Subcutaneous abdominal adipose tissue (tissue), 5 donors: ENCODE results near the gene STAU1.
"Not testable (repeated sequence)": the region's sequence is repeated elsewhere in the genome, so short reads cannot be mapped to it uniquely, and the experiment has no call there.

Source experiments
- H3K27ac ChIP-seq: one replicate; pipeline ENCODE4 v1.7.0; 2013; ENCODE audit warnings: low read depth, mild to moderate bottlenecking, inconsistent platforms, low read length, moderate library complexity
- H3K27me3 ChIP-seq, 5 donors: one replicate each; pipeline ENCODE4 v1.7.0; 2013; ENCODE audit warnings: low read length in 5 of 5, inconsistent platforms in 1 of 5; ENCODE audit not compliant: control insufficient read depth in 5 of 5, insufficient read depth in 4 of 5
- H3K36me3 ChIP-seq, 5 donors: one replicate each; pipeline ENCODE4 v1.7.0; 2013; ENCODE audit warnings: low read length in 5 of 5; ENCODE audit not compliant: control insufficient read depth in 5 of 5, insufficient read depth in 5 of 5
- H3K4me1 ChIP-seq, 5 donors: one replicate each; pipeline ENCODE4 v1.7.0; 2013; ENCODE audit warnings: low read length in 5 of 5, mild to moderate bottlenecking in 3 of 5, moderate library complexity in 1 of 5; ENCODE audit not compliant: control insufficient read depth in 5 of 5, insufficient read depth in 5 of 5
- H3K4me3 ChIP-seq, 5 donors: one replicate each; pipeline ENCODE4 v1.7.0; 2013; ENCODE audit warnings: low read length in 5 of 5, low read depth in 1 of 5
- H3K9ac ChIP-seq, 5 donors: one replicate each; pipeline ENCODE4 v1.7.0; 2013; ENCODE audit warnings: low read length in 5 of 5, mild to moderate bottlenecking in 4 of 5, moderate library complexity in 3 of 5
- H3K9me3 ChIP-seq, 5 donors: one replicate each; pipeline ENCODE4 v1.7.0; 2013; ENCODE audit warnings: low read length in 5 of 5; ENCODE audit not compliant: control insufficient read depth in 5 of 5
- donor health status: healthy.
- donor health status: healthy.
- donor health status: healthy.
- donor health status: healthy.
- donor health status: healthy.

Gene STAU1

DNA sequence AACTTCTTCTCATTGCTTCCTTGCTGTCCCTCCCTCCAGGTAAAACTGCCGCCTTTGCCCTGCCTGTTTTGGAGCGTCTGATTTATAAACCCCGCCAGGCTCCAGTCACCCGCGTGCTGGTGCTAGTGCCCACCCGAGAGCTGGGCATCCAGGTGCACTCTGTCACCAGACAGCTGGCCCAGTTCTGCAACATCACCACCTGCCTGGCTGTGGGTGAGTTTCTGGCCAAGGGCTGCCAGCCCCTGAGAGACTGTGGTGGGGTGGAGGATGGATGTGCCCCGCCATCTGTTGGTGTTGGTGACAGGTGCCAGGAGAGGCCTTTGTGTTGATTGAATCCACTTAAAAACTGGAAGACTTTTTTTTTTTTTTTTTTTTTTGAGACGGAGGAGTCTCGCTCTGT, 40.5 kb upstream of the STAU1 start:
- peaks cover 8 to 84% (median 76%) of the 10 kb centered on the region in 5 donors for H3K36me3 ChIP-seq

DNA sequence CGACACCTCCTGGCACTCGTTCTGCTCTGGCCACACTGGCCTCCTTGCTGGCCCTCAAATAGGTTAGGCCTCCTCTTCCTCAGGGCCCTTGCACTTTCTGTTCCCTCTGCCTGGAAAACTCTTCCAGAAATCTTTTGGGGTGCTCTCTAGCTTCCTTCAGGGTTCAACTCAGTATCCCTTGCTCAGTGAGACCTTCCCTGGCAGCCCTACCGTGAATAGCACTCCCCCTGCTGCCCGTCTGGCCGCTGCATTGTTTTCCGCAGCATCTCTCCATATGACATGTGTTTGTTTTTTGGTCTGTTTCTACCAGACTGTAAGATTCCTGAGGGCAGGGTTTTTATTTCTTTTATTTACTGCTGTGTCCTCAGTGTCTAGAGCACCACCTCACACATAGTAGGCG, 37.8 kb upstream of the STAU1 start:
- Histone ChIP-seq H3K9ac (no peak overlapping the region), H3K36me3 (peaks cover 12 to 84% (median 74%) of the 10 kb centered on the region in 5 donors), H3K4me3 (no peak overlapping the region), H3K4me1 (peaks cover 0 to 7% (median 2%) of the 10 kb centered on the region in 5 donors), H3K27me3 (no peaks in the 10 kb centered on the region), H3K9me3 (no peaks in the 10 kb centered on the region), H3K27ac (no peak overlapping the region)

More for the DNA sequence above, 40.5 kb upstream of the STAU1 start:
- peaks cover 0 to 13% (median 0%) of the 10 kb centered on the region in 5 donors for H3K4me1 ChIP-seq
- H3K4me3 ChIP-seq, result no peak overlapping the region
- no peaks in the 10 kb centered on the region for H3K9me3 ChIP-seq
- no peaks in the 10 kb centered on the region for H3K27me3 ChIP-seq
- H3K27ac ChIP-seq, result no peak overlapping the region
- no peak overlapping the region for H3K9ac ChIP-seq

DNA sequence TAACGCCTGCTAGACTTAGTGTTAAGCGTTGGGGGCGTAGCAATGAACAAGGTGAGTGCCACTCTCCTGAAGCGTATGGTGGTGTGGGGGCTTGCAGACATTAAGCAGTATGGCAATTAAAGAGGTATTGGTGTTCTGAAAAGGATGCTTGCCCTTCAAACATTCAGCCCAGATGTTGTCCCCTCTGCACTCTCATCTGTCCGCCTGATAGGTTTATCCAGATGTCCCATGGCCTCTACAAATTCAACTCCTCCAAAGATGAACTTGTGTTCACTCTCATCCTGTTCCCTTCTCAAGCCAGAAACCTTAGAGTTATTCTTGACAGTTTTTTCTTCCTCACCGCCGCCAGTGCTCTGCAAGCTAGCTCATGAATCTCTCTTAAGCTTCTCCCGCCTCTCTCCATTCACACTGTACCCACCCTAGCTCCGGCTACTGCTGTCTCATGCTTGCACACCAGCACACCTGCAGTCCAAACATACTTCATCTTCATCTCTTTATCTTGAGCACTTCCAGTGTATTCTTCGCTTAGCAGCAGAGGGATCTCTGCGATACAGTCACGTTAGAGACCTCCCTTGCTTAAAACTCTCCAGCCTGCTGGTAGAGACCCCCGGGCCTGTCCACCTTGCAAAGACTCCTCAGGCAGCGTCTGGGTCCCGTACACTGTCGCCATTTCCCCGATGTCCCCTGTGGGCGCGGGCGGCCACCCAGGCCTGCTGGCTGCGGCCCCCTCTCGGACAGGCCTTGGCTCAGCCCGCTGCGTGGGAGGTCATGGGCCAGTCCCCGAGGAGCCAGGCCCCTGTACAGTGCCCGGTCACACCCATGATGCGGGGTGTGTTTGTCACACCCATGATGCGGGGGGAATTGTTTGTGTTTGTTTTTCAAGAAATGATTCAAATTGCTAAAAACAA, 32.0 kb upstream of the STAU1 start:
- Histone ChIP-seq H3K27ac (peak overlapping the region; percentile 88), H3K4me1 (peaks cover 2 to 24% (median 20%) of the 10 kb centered on the region in 5 donors), H3K4me3 (peak overlapping the region; percentile 89 to 100 (median 96)), H3K36me3 (peaks cover 9 to 38% (median 35%) of the 10 kb centered on the region in 5 donors), H3K9me3 (no peaks in the 10 kb centered on the region), H3K9ac (peak overlapping the region; percentile 79 to 93 (median 84)), H3K27me3 (no peaks in the 10 kb centered on the region)

DNA sequence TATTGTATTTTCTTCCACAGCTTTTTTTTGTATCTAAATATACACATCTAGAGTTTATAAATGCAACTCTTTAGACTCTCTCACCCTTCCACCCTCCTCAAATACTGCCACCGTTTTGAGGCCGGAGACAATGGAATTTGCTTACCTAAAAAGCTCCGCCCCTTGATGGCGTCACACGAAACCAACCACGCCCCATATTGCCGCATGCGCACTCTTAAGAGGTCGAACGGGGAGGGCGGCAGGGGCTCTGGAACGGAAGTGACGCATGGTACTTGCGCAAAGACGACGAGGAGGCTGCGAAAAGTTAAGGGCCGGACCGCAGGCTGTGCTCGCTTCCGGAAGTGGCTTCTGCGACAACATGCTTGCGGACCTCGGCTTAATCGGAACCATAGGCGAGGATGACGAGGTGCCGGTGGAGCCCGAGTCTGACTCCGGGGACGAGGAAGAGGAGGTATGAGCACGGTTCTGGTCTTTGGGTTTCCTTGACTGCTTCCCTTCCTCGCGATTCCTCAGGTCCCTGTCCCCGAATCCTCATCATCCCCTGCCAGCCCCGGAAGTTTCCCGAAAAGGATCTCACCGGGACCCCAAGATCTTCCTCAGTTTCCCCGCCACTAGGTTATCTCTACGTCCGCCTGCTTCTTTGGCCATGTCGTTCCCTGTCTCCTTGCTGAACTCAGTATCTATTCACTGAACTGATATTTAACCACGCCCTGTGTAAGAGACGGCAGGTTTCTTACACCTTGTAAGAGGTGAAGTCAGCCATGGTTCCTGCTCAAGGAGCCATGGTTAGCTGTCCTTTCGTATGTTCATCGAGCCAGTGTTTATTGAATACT, 31.2 kb upstream of the STAU1 start, which contains the start of gene DDX27:
Gene DDX27 (plus strand): TSS at position 326 of the 833 bp plus-strand sequence. CDS start 33 bp downstream, at position 359.
- H3K27ac ChIP-seq, result peak within 1 kb of the TSS; percentile 88
- H3K27me3 ChIP-seq, result no peaks in the 10 kb centered on the region
- H3K36me3 ChIP-seq, result peaks cover 4 to 29% (median 26%) of the 10 kb centered on the region in 5 donors
- peaks cover 2 to 24% (median 20%) of the 10 kb centered on the region in 5 donors for H3K4me1 ChIP-seq
- no peaks in the 10 kb centered on the region for H3K9me3 ChIP-seq
- peak within 1 kb of the TSS; percentile 79 to 93 (median 84) for H3K9ac ChIP-seq
- peak within 1 kb of the TSS; percentile 89 to 100 (median 96) for H3K4me3 ChIP-seq

DNA sequence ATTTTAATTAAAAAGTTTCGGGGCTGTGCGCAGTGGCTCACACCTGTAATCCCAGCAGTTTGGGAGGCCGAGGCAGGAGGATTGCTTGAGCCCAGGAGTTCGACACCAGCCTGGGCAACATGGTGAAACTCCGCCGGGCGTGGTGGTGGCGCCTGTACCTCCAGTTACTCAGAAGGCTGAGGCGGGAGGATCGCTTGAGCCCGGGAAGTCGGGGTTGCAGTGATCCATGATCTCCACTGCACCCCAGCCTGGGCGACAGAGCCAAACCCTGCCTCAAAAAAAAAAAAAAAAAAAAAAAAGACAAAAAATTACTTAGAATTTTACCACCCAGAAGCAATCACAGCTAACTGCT, 30.6 kb upstream of the STAU1 start:
- peak overlapping the region; percentile 88 for H3K27ac ChIP-seq
- H3K4me3 ChIP-seq, result peak overlapping the region in 4 of 5 donors; percentile 89 to 100 (median 98)
- H3K36me3 ChIP-seq, result peaks cover 4 to 23% (median 20%) of the 10 kb centered on the region in 5 donors
- not testable (repeated sequence) for H3K27me3 ChIP-seq, H3K9me3 ChIP-seq
- peaks cover 2 to 24% (median 20%) of the 10 kb centered on the region in 5 donors for H3K4me1 ChIP-seq
- H3K9ac ChIP-seq, result peak overlapping the region in 2 of 5 donors; percentile 52 to 66

DNA sequence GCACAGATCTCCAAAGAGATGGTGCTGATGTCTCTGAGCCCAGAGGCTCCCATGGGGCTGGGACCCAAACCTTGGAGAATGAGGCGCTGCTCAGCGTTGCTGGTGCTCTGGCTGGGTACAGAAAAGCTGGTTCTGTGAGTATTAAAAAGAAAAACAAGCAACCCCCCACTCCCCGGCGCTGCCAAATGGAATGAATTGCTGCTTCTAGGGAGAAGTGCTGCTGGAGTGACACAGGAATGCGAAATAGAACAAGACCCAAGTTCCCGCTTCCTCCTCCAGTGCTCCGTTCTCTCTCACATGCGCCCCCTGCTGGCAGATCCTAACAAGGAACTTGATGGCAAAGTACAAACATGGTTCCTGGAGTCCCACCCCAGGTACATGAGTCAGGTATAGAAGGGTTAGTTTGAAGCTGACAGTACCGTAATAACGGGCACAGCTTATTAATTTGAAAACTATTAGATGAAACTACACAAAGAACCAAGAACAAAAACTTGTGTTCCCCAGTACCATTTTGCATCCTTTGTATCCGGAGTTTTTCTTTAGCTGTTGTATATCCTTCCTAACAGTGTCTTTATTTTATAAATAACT, 29.0 kb upstream of the STAU1 start:
- no peaks in the 10 kb centered on the region for H3K9me3 ChIP-seq
- no peaks in the 10 kb centered on the region for H3K27me3 ChIP-seq
- peak overlapping the region in 4 of 5 donors; percentile 24 to 54 (median 46) for H3K9ac ChIP-seq
- no peak overlapping the region for H3K27ac ChIP-seq
- peaks cover 2 to 24% (median 20%) of the 10 kb centered on the region in 5 donors for H3K4me1 ChIP-seq
- peak overlapping the region in 2 of 5 donors; percentile 24 to 34 for H3K4me3 ChIP-seq
- peaks cover 0 to 10% (median 8%) of the 10 kb centered on the region in 5 donors for H3K36me3 ChIP-seq

DNA sequence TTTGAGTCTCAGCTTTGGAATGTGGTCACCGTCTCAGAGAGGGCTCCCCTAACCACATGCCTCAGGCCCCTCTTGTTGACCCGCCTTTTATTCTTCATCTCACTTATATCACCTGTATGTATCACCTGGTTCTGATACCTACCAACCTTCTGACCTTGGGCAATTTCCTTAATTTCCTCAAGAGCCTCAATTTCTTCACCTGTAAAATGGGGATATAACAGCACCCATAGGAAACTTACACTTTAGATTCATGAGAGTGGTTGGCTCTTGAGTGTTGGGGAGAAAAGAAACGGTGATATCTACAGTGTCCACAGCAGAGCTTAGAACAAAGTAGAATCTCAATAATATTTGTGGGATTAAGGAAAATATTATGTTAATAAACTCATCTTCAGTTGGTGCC, 27.1 kb upstream of the STAU1 start:
- H3K4me3 ChIP-seq, result no peak overlapping the region
- H3K36me3 ChIP-seq, result no peaks in the 10 kb centered on the region
- H3K4me1 ChIP-seq, result peaks cover 2 to 18% (median 13%) of the 10 kb centered on the region in 5 donors
- no peak overlapping the region for H3K27ac ChIP-seq
- peaks cover 0 to 3% (median 3%) of the 10 kb centered on the region in 5 donors for H3K9me3 ChIP-seq
- H3K27me3 ChIP-seq, result no peaks in the 10 kb centered on the region
- H3K9ac ChIP-seq, result no peak overlapping the region

DNA sequence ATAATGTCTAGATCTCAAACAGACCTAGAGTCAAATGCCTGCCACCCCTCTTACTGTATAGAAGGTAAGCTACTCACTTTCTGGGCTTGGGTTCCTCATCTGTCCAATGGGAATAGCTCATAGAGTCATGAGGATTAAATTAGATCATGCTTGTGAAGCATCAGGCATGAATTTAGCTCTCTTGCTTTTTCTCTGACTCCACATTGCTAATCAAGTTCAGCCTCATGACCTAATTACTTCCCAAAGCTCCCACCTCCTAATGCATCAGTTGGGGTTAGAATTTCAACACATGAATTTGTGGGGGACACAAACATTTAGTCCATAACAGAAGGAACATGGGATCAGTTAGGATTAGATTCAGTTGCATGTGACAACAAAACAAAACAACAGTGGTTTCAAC, 26.4 kb upstream of the STAU1 start:
- Histone ChIP-seq H3K4me1 (peaks cover 0 to 11% (median 6%) of the 10 kb centered on the region in 5 donors), H3K9ac (no peak overlapping the region), H3K27ac (no peak overlapping the region), H3K27me3 (no peaks in the 10 kb centered on the region), H3K36me3 (no peaks in the 10 kb centered on the region), H3K4me3 (no peak overlapping the region), H3K9me3 (peaks cover 0 to 6% (median 5%) of the 10 kb centered on the region in 5 donors)

DNA sequence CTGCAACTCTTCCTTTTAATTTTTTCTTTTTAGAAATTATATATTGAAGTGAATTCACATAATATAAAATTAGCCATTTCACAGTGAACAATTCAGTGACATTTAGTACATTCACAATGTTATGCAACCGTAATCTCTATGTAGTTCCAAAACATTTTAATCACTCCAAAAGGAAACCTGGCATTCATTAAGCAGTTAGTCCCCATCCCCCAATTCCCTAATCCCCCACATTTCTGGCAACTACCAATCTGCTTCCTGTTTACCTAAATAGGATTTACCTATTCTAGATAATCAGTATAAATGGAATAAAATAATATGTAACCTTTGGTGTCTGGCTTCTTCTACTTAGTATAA, 22.6 kb upstream of the STAU1 start:
- Histone ChIP-seq H3K27me3 (no peaks in the 10 kb centered on the region), H3K27ac (no peak overlapping the region), H3K9me3 (peaks cover 0 to 6% (median 5%) of the 10 kb centered on the region in 5 donors), H3K4me1 (no peaks in the 10 kb centered on the region), H3K4me3 (no peak overlapping the region), H3K9ac (no peak overlapping the region), H3K36me3 (no peaks in the 10 kb centered on the region)
